Measurements from ENCODE around the gene SYNE2. TPM values are rescaled to one million over a fixed set of nuclear protein-coding genes. Genes with fewer than 3 reads are reported as not detected.

Gene SYNE2
- total RNA-seq, 1 experiment from 2014 or later = 94.2 TPM

- Histone ChIP-seq H3K4me3 (no peak overlapping the region), H3K27me3 (ENCODE audit: insufficient read depth, low read depth) (no peaks in the 10 kb centered on the region), H3K36me3 (ENCODE audit: low read depth) (no peaks in the 10 kb centered on the region), H3K79me2 (ENCODE audit: low read depth) (no peaks in the 10 kb centered on the region), H3K4me1 (replicated peaks; ENCODE audit: insufficient read depth) (no peaks in the 10 kb centered on the region), H3K9me3 (ENCODE audit: insufficient read depth, low read depth) (no peaks in the 10 kb centered on the region), H3K9me2 (ENCODE audit: insufficient read depth) (no peaks in the 10 kb centered on the region), H4K20me1 (ENCODE audit: insufficient read depth) (no peaks in the 10 kb centered on the region), H3F3A (ENCODE audit: insufficient read depth, low read depth) (no peaks in the 10 kb centered on the region), H2AFZ (no peak overlapping the region), H3K4me2 (no peak overlapping the region), H3K27ac (no peak overlapping the region)
- intact Hi-C loops (cut with micrococcal nuclease; ENCODE audit: unreplicated experiment) = no loop called here
- no peak for DNase-seq
- POLR2A ChIA-PET (ENCODE audit: unreplicated experiment) = interaction anchor here (0.6 kb wide), 2 partner anchors 59 to 1394 kb away, joined by 3 to 8 read pairs; no protein-coding TSS in a partner anchor
- CTCF ChIA-PET = interaction anchor here (0.6 kb wide), 1 partner anchor 386 kb away, joined by 3 read pairs; no protein-coding TSS in a partner anchor
- TF ChIP-seq CTCF (conservative IDR thresholded peaks at IDR 0.05) (no peak), EZH2 (IDR thresholded peaks at IDR 0.05; ENCODE audit: low read depth) (no peak)
- BruUV-seq (replicated peaks) = no TSS peak
Observed at GRCh38 chr14:64186231-64187129, 333.7 kb downstream of the SYNE2 start.

- BruUV-seq (replicated peaks) = no TSS peak
- Histone ChIP-seq H3K79me2 (ENCODE audit: low read depth) (no peaks in the 10 kb centered on the region), H3K4me1 (replicated peaks; ENCODE audit: insufficient read depth) (no peaks in the 10 kb centered on the region), H2AFZ (no peak overlapping the region), H3K27ac (no peak overlapping the region), H3K4me3 (no peak overlapping the region), H3K4me2 (no peak overlapping the region), H3K9me3 (ENCODE audit: insufficient read depth, low read depth) (no peaks in the 10 kb centered on the region), H3F3A (ENCODE audit: insufficient read depth, low read depth) (no peaks in the 10 kb centered on the region), H3K36me3 (ENCODE audit: low read depth) (no peaks in the 10 kb centered on the region), H3K27me3 (ENCODE audit: insufficient read depth, low read depth) (no peaks in the 10 kb centered on the region), H4K20me1 (ENCODE audit: insufficient read depth) (no peaks in the 10 kb centered on the region), H3K9me2 (ENCODE audit: insufficient read depth) (no peaks in the 10 kb centered on the region)
- no peak for TF ChIP-seq CTCF (conservative IDR thresholded peaks at IDR 0.05)
- no peak for TF ChIP-seq EZH2 (IDR thresholded peaks at IDR 0.05; ENCODE audit: low read depth)
- no peak for DNase-seq
- intact Hi-C loops (cut with micrococcal nuclease; ENCODE audit: unreplicated experiment) = no loop called here
- ChIA-PET POLR2A (ENCODE audit: unreplicated experiment) (no interaction called here), CTCF (no interaction called here)
Observed at GRCh38 chr14:64187331-64187730, 334.5 kb downstream of the SYNE2 start.

- Histone ChIP-seq H3K79me2 (ENCODE audit: low read depth) (no peaks in the 10 kb centered on the region), H3K9me3 (ENCODE audit: insufficient read depth, low read depth) (no peaks in the 10 kb centered on the region), H4K20me1 (ENCODE audit: insufficient read depth) (no peaks in the 10 kb centered on the region), H3K27ac (no peak overlapping the region), H3K9me2 (ENCODE audit: insufficient read depth) (no peaks in the 10 kb centered on the region), H3F3A (ENCODE audit: insufficient read depth, low read depth) (no peaks in the 10 kb centered on the region), H3K36me3 (ENCODE audit: low read depth) (no peaks in the 10 kb centered on the region), H2AFZ (no peak overlapping the region), H3K4me3 (no peak overlapping the region), H3K27me3 (ENCODE audit: insufficient read depth, low read depth) (no peaks in the 10 kb centered on the region), H3K4me2 (no peak overlapping the region), H3K4me1 (replicated peaks; ENCODE audit: insufficient read depth) (peaks cover 13% of the 10 kb centered on the region)
- BruUV-seq (replicated peaks) = no TSS peak
- ChIA-PET CTCF (no interaction called here), POLR2A (ENCODE audit: unreplicated experiment) (interaction anchor here (0.6 kb wide), 1 partner anchor 153 kb away, joined by 4 read pairs; no protein-coding TSS in a partner anchor)
- DNase-seq = no peak
- intact Hi-C loops (cut with micrococcal nuclease; ENCODE audit: unreplicated experiment) = no loop called here
- TF ChIP-seq EZH2 (IDR thresholded peaks at IDR 0.05; ENCODE audit: low read depth) (no peak), CTCF (conservative IDR thresholded peaks at IDR 0.05) (no peak)
Observed at GRCh38 chr14:64190974-64191502, 338.2 kb downstream of the SYNE2 start.

Measured in PC-9 (cell line).